HEK293 (cell line): Measurements from ENCODE around the gene SYNE1.

Experiments used
- GLI4 ChIP-seq: fragments of 450-650 bp; formaldehyde crosslinking; IDR thresholded peaks from 2 replicates; pipeline ENCODE4 v1.5.1; 2016; ENCODE audit warnings: missing biosample characterization, missing genetic modification characterization
- MEIS1 ChIP-seq: sonication (generic); formaldehyde crosslinking; IDR thresholded peaks from 2 replicates; pipeline ENCODE4 v1.8.1; 2022; ENCODE audit warnings: missing genetic modification reagents, mild to moderate bottlenecking, borderline replicate concordance
- SCRT1 ChIP-seq: fragments of 450-650 bp; formaldehyde crosslinking; IDR thresholded peaks from 2 replicates; pipeline ENCODE4 v1.5.1; 2016; ENCODE audit warnings: missing biosample characterization, missing genetic modification characterization, borderline replicate concordance
- TRIM28 ChIP-seq: IDR thresholded peaks from 2 replicates; pipeline ENCODE4 v1.6.1; 2011; ENCODE audit warnings: low read length, control low read depth, borderline replicate concordance
- ZBTB17 ChIP-seq: fragments of 450-650 bp; formaldehyde crosslinking; IDR thresholded peaks from 2 replicates; pipeline ENCODE4 v1.5.1; 2016; ENCODE audit warnings: missing biosample characterization, missing genetic modification characterization
- ZFP37 ChIP-seq: fragments of 450-650 bp; formaldehyde crosslinking; IDR thresholded peaks from 2 replicates; pipeline ENCODE4 v1.5.1; 2016; ENCODE audit warnings: missing biosample characterization, missing genetic modification characterization
- ZNF114 ChIP-seq: fragments of 450-650 bp; formaldehyde crosslinking; IDR thresholded peaks from 2 replicates; pipeline ENCODE4 v1.5.0; 2017; ENCODE audit warnings: missing biosample characterization, missing genetic modification characterization
- ZNF248 ChIP-seq: fragments of 450-650 bp; formaldehyde crosslinking; IDR thresholded peaks from 2 replicates; pipeline ENCODE4 v1.5.1; 2017; ENCODE audit warnings: missing biosample characterization, missing genetic modification characterization
- ZNF292 ChIP-seq: fragments of 450-650 bp; formaldehyde crosslinking; IDR thresholded peaks from 2 replicates; pipeline ENCODE4 v1.5.1; 2016; ENCODE audit warnings: low read depth, missing biosample characterization, missing genetic modification characterization, borderline replicate concordance
- ZNF623 ChIP-seq: fragments of 450-650 bp; formaldehyde crosslinking; IDR thresholded peaks from 2 replicates; pipeline ENCODE4 v1.5.1; 2016; ENCODE audit warnings: missing biosample characterization, missing genetic modification characterization
- ZNF639 ChIP-seq: fragments of 450-650 bp; formaldehyde crosslinking; IDR thresholded peaks from 2 replicates; pipeline ENCODE4 v1.5.1; 2016; ENCODE audit warnings: missing biosample characterization, missing genetic modification characterization
- ZNF747 ChIP-seq: fragments of 450-650 bp; formaldehyde crosslinking; IDR thresholded peaks from 2 replicates; pipeline ENCODE4 v1.5.1; 2016; ENCODE audit warnings: missing biosample characterization, missing genetic modification characterization
- TF ChIP-seq, protein P1 (sequence below): fragments of 450-650 bp; formaldehyde crosslinking; IDR thresholded peaks from 2 replicates; pipeline ENCODE4 v1.5.1; 2016; ENCODE audit warnings: missing biosample characterization, missing genetic modification characterization

DNA sequence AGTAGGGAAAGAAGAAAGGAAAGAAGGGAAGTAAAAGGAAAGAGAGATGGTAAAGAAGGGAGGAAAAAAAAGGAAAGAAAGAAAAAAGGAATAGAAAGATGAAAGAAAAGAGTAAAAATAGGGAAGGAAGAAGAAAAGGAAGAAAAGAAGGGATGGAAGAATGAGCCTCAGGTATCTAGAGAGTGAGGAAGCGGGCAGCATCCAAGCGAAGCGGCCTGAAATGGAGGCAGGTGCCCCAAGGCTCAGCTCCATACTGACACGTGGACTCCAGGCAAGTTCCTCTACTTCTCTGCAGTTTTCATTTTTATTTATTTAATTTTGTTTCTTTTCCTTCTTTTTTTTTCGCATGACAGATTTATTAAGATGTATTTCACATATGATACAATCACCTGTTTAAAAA, 456.6 kb downstream of the SYNE1 start:
- TF ChIP-seq ZNF114, result no peak
- TF ChIP-seq, protein P1, sequence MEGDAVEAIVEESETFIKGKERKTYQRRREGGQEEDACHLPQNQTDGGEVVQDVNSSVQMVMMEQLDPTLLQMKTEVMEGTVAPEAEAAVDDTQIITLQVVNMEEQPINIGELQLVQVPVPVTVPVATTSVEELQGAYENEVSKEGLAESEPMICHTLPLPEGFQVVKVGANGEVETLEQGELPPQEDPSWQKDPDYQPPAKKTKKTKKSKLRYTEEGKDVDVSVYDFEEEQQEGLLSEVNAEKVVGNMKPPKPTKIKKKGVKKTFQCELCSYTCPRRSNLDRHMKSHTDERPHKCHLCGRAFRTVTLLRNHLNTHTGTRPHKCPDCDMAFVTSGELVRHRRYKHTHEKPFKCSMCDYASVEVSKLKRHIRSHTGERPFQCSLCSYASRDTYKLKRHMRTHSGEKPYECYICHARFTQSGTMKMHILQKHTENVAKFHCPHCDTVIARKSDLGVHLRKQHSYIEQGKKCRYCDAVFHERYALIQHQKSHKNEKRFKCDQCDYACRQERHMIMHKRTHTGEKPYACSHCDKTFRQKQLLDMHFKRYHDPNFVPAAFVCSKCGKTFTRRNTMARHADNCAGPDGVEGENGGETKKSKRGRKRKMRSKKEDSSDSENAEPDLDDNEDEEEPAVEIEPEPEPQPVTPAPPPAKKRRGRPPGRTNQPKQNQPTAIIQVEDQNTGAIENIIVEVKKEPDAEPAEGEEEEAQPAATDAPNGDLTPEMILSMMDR, result no peak
- TF ChIP-seq TRIM28, result no peak
- no peak for TF ChIP-seq ZNF639 (tag by site-specific recombination)
- no peak for TF ChIP-seq ZNF747 (tag by site-specific recombination)
- no peak for TF ChIP-seq ZBTB17 (tag by site-specific recombination)
- no peak for TF ChIP-seq SCRT1
- no peak for TF ChIP-seq ZNF292
- TF ChIP-seq ZNF623 (tag by site-specific recombination), result no peak
- TF ChIP-seq ZNF248 (tag by site-specific recombination), result no peak
- TF ChIP-seq GLI4 (tag by site-specific recombination), result no peak
- no peak for TF ChIP-seq MEIS1 (CRISPR knock-in tag)
- TF ChIP-seq ZFP37 (tag by site-specific recombination), result no peak
